KMS-11 (cell line): ENCODE data around the gene BCAM.

ENCODE experiments used
- H2AFZ ChIP-seq: fragments of 200-600 bp; sonication (generic); 2 replicates; pipeline ENCODE4 v1.6.1; 2016; ENCODE audit warnings: antibody characterized with exemption, mixed run types, low read depth
- H3K27ac ChIP-seq: fragments of 200-600 bp; sonication (generic); 2 replicates; pipeline ENCODE4 v1.6.1; 2016; ENCODE audit warnings: mild to moderate bottlenecking, mixed run types
- H3K27me3 ChIP-seq: fragments of 200-600 bp; sonication (generic); 2 replicates; pipeline ENCODE4 v1.6.1; 2017; ENCODE audit warnings: mild to moderate bottlenecking, low read depth, mixed run types, moderate library complexity; ENCODE audit not compliant: insufficient read depth
- H3K36me3 ChIP-seq: fragments of 200-600 bp; sonication (generic); 2 replicates; pipeline ENCODE4 v1.6.1; 2017; ENCODE audit warnings: mild to moderate bottlenecking, mixed run types; ENCODE audit not compliant: insufficient read depth
- H3K4me1 ChIP-seq: fragments of 200-600 bp; sonication (generic); 2 replicates; pipeline ENCODE4 v1.6.1; 2016; ENCODE audit warnings: mild to moderate bottlenecking, low read depth, mixed run types; ENCODE audit not compliant: poor library complexity, severe bottlenecking
- H3K4me2 ChIP-seq: fragments of 200-600 bp; sonication (generic); 2 replicates; pipeline ENCODE4 v1.7.0; 2016; ENCODE audit warnings: mild to moderate bottlenecking, mixed run types
- H3K4me3 ChIP-seq: fragments of 200-600 bp; sonication (generic); IDR thresholded peaks from 2 replicates; pipeline ENCODE4 v1.6.1; 2017; ENCODE audit warnings: low read depth, low read length, mixed read lengths; ENCODE audit not compliant: insufficient read depth
- H3K79me2 ChIP-seq: fragments of 200-600 bp; sonication (generic); 2 replicates; pipeline ENCODE4 v1.6.1; 2016; ENCODE audit warnings: low read depth, mixed run types; ENCODE audit not compliant: insufficient read depth
- H3K9ac ChIP-seq: fragments of 200-600 bp; sonication (generic); 2 replicates; pipeline ENCODE4 v1.6.1; 2016; ENCODE audit warnings: mild to moderate bottlenecking, mixed run types
- H4K20me1 ChIP-seq: fragments of 200-600 bp; sonication (generic); 2 replicates; pipeline ENCODE4 v1.6.1; 2016; ENCODE audit warnings: mild to moderate bottlenecking, mixed run types; ENCODE audit not compliant: insufficient read depth
- CTCF ChIP-seq: fragments of 200-600 bp; sonication (generic); conservative IDR thresholded peaks from 2 replicates; pipeline ENCODE4 v1.6.1; 2017; ENCODE audit warnings: low read depth, mild to moderate bottlenecking, antibody characterized with exemption, low read length, moderate library complexity, mixed read lengths

The BCAM gene

GRCh38 chr19:44772959-44773358 is 35.9 kb upstream of the BCAM start:
- Histone ChIP-seq H3K4me2 (no peak overlapping the region), H3K79me2 (no peaks in the 10 kb centered on the region), H3K36me3 (no peaks in the 10 kb centered on the region), H3K4me3 (no peak overlapping the region), H3K27ac (no peak overlapping the region), H4K20me1 (no peaks in the 10 kb centered on the region), H3K9ac (no peak overlapping the region), H3K27me3 (no peaks in the 10 kb centered on the region), H3K4me1 (peaks cover 32% of the 10 kb centered on the region), H2AFZ (no peak overlapping the region)
- TF ChIP-seq CTCF = no peak

- H3K4me3 ChIP-seq = no peak overlapping the region
- no peaks in the 10 kb centered on the region for H3K27me3 ChIP-seq
- no peaks in the 10 kb centered on the region for H3K36me3 ChIP-seq
- no peak for TF ChIP-seq CTCF
- H3K27ac ChIP-seq = no peak overlapping the region
- no peak overlapping the region for H3K9ac ChIP-seq
- no peaks in the 10 kb centered on the region for H4K20me1 ChIP-seq
- H3K79me2 ChIP-seq = no peaks in the 10 kb centered on the region
- H3K4me2 ChIP-seq = no peak overlapping the region
- H2AFZ ChIP-seq = no peak overlapping the region
- H3K4me1 ChIP-seq = peaks cover 7% of the 10 kb centered on the region
Measured at GRCh38 chr19:44775676-44776240, 33.1 kb upstream of the BCAM start.

- no peak overlapping the region for H3K9ac ChIP-seq
- H3K4me3 ChIP-seq = no peak overlapping the region
- H3K79me2 ChIP-seq = no peaks in the 10 kb centered on the region
- no peak overlapping the region for H3K4me2 ChIP-seq
- H2AFZ ChIP-seq = no peak overlapping the region
- H3K4me1 ChIP-seq = no peaks in the 10 kb centered on the region
- no peaks in the 10 kb centered on the region for H3K36me3 ChIP-seq
- H3K27me3 ChIP-seq = no peaks in the 10 kb centered on the region
- no peaks in the 10 kb centered on the region for H4K20me1 ChIP-seq
- no peak overlapping the region for H3K27ac ChIP-seq
- no peak for TF ChIP-seq CTCF
Measured at GRCh38 chr19:44776402-44777096, 32.4 kb upstream of the BCAM start.

GRCh38 chr19:44777715-44778347 is 31.1 kb upstream of the BCAM start, which contains the start of gene CBLC:
TSS of gene CBLC (plus strand) at chr19:44777890. CDS start at chr19:44777932, 42 bp downstream.
- no peak within 1 kb of the TSS for H3K4me3 ChIP-seq
- no peak within 1 kb of the TSS for H3K9ac ChIP-seq
- no peaks in the 10 kb centered on the region for H4K20me1 ChIP-seq
- no peaks in the 10 kb centered on the region for H3K79me2 ChIP-seq
- H2AFZ ChIP-seq = no peak within 1 kb of the TSS
- no peaks in the 10 kb centered on the region for H3K4me1 ChIP-seq
- no peak for TF ChIP-seq CTCF
- no peak within 1 kb of the TSS for H3K4me2 ChIP-seq
- H3K27me3 ChIP-seq = no peaks in the 10 kb centered on the region
- H3K36me3 ChIP-seq = no peaks in the 10 kb centered on the region
- no peak within 1 kb of the TSS for H3K27ac ChIP-seq
